Thoracic aorta (tissue), 2 donors: ENCODE data around the gene PDHA1. TPM values are rescaled to one million over a fixed set of nuclear protein-coding genes. Genes with fewer than 3 reads are reported as not detected.

Experiments
- ATAC-seq: fragments of 150-250 bp; one replicate; pipeline ENCODE4 v1.8.0; 2017; ENCODE audit warnings: low read depth; ENCODE audit not compliant: insufficient number of reproducible peaks, low FRiP score
- DNase-seq: peaks from one replicate; pipeline ENCODE4 v3.0.0-alpha.2; 2020; ENCODE audit warnings: low spot score
- H3K27ac ChIP-seq, 2 donors: fragments of 200-600 bp; sonication (generic); 1 replicate in 1 of 2; 2 replicates in 1 of 2; pipeline ENCODE4 v1.5.1; 2016; ENCODE audit warnings: mild to moderate bottlenecking in 2 of 2, moderate library complexity in 2 of 2
- H3K27me3 ChIP-seq: fragments of 200-600 bp; sonication (generic); replicated peaks from 2 replicates; pipeline ENCODE4 v1.6.0; 2016; ENCODE audit warnings: mild to moderate bottlenecking; ENCODE audit not compliant: insufficient read depth
- H3K36me3 ChIP-seq: fragments of 200-600 bp; sonication (generic); one replicate; pipeline ENCODE4 v1.5.1; 2016
- H3K4me1 ChIP-seq, 2 donors: fragments of 200-600 bp; sonication (generic); 1 replicate in 1 of 2; 2 replicates in 1 of 2; pipeline versions ENCODE4 v1.5.1 to v1.6.0; 2016; ENCODE audit warnings: low read depth in 2 of 2, mild to moderate bottlenecking in 1 of 2; ENCODE audit not compliant: control insufficient read depth in 1 of 2
- H3K4me3 ChIP-seq: fragments of 200-600 bp; sonication (generic); 2 replicates; pipeline ENCODE4 v1.5.1; 2016; ENCODE audit warnings: mild to moderate bottlenecking
- H3K9me3 ChIP-seq: fragments of 200-600 bp; sonication (generic); 2 replicates; pipeline ENCODE4 v1.5.1; 2016
- total RNA-seq, 2 donors: library from RNA; depleted of rRNA; stranded (reverse); fragments of >200 nt; gene quantifications; one replicate each; pipeline versions ENCODE4 v1.1.0 to v1.2.3, GENCODE V29; 2016
- TF ChIP-seq, protein P1 (sequence below): fragments of 200-600 bp; sonication (generic); IDR thresholded peaks from one replicate; pipeline ENCODE4 v1.5.1; 2019; ENCODE audit warnings: antibody characterized with exemption

Gene PDHA1
- 100 to 1,000 TPM in 1 of 2 donors, 10 to 100 TPM in 1; 47.8 to 102 TPM for total RNA-seq

DNA sequence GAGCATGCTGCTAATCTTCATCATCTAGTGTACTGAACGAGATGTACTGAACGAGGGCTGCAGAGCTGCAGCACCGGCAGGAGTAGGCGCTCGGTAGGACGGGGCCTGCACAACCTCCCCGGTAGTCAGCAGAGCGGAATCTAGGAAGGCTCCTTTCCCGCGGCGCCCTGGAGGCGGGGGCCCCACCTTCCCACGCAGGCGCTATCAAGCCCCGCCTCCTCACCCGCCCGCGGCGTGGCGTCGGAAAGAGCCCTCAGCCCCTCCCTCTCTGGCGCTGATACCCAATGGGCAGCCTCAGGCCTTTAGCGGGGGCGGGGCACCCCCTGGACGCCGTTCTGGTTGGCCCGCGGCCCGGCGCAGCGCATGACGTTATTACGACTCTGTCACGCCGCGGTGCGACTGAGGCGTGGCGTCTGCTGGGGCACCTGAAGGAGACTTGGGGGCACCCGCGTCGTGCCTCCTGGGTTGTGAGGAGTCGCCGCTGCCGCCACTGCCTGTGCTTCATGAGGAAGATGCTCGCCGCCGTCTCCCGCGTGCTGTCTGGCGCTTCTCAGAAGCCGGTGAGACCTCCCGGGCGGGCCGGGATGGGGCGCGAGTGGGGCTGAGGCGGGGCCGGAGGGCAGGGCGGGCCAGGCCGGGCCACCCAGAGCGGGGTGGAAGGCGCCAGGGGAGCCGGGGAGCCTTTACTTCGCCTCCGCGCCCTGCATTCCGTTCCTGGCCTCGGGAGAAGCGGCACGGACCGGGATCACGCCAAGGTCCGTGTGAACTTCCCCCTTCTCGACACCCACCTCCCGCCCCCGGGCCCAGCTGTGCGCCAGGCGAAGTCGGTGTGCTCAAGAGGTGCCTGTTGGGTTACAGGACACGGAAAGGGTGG, at the start of gene PDHA1:
PDHA1 (plus strand) TSS at position 393 of the 874 bp plus-strand sequence; CDS start at position 504, 111 bp downstream.
- Histone ChIP-seq H3K4me1 (peaks cover 0 to 7% of the 10 kb centered on the region in 2 donors), H3K27ac (peak within 1 kb of the TSS; percentile 79), H3K27me3 (no peaks in the 10 kb centered on the region), H3K4me3 (peak within 1 kb of the TSS; percentile 81), H3K9me3 (no peaks in the 10 kb centered on the region), H3K36me3 (no peaks in the 10 kb centered on the region)
- TF ChIP-seq, protein P1, sequence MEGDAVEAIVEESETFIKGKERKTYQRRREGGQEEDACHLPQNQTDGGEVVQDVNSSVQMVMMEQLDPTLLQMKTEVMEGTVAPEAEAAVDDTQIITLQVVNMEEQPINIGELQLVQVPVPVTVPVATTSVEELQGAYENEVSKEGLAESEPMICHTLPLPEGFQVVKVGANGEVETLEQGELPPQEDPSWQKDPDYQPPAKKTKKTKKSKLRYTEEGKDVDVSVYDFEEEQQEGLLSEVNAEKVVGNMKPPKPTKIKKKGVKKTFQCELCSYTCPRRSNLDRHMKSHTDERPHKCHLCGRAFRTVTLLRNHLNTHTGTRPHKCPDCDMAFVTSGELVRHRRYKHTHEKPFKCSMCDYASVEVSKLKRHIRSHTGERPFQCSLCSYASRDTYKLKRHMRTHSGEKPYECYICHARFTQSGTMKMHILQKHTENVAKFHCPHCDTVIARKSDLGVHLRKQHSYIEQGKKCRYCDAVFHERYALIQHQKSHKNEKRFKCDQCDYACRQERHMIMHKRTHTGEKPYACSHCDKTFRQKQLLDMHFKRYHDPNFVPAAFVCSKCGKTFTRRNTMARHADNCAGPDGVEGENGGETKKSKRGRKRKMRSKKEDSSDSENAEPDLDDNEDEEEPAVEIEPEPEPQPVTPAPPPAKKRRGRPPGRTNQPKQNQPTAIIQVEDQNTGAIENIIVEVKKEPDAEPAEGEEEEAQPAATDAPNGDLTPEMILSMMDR = no peak
- ATAC-seq (peak; percentile 89), DNase-seq (peak; percentile 54)

- Histone ChIP-seq H3K27me3 (no peaks in the 10 kb centered on the region), H3K9me3 (no peaks in the 10 kb centered on the region), H3K4me1 (peaks cover 0 to 5% of the 10 kb centered on the region in 2 donors), H3K4me3 (peak overlapping the region; percentile 38), H3K36me3 (no peaks in the 10 kb centered on the region), H3K27ac (peak overlapping the region in 1 of 2 donors; percentile 66)
- ATAC-seq (peak; percentile 89), DNase-seq (peak; percentile 51)
- TF ChIP-seq, protein P1 = no peak
Measured at GRCh38 chrX:19303256-19303880, 40.4 kb upstream of the PDHA1 start.

DNA sequence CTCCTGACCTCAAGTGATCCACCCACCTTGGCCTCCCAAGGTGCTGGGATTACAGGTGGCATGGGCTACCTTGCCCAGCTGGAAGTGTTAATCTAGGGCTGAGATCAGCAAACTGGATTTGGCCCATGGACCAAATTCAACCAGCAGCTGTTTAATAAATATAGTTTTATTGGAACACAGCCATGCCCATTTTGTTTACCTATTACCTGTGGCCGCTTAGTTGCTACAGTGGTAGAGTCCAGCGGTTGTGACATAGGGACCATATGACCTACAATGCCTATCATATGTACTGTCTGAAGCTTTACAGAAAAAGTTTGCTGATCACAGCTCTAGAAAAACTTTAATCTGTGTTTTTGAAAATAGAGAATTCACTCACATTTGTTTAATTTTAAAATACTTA, 17.2 kb upstream of the PDHA1 start:
- no peaks in the 10 kb centered on the region for H3K27me3 ChIP-seq
- H3K9me3 ChIP-seq = no peaks in the 10 kb centered on the region
- DNase-seq (no peak), ATAC-seq (no peak)
- no peak overlapping the region for H3K27ac ChIP-seq
- H3K36me3 ChIP-seq = no peaks in the 10 kb centered on the region
- no peaks in the 10 kb centered on the region for H3K4me1 ChIP-seq
- no peak overlapping the region for H3K4me3 ChIP-seq
- TF ChIP-seq, protein P1 = no peak

- no peaks in the 10 kb centered on the region for H3K9me3 ChIP-seq
- DNase-seq = no peak
- no peak for ATAC-seq
- no peak overlapping the region for H3K27ac ChIP-seq
- no peaks in the 10 kb centered on the region for H3K36me3 ChIP-seq
- no peaks in the 10 kb centered on the region for H3K27me3 ChIP-seq
- TF ChIP-seq, protein P1 = no peak
- no peak overlapping the region for H3K4me3 ChIP-seq
- H3K4me1 ChIP-seq = no peaks in the 10 kb centered on the region
Measured at GRCh38 chrX:19331831-19332230, 11.9 kb upstream of the PDHA1 start.

GRCh38 chrX:19332983-19333382, 10.7 kb upstream of the PDHA1 start:
- TF ChIP-seq, protein P1 = no peak
- DNase-seq (no peak), ATAC-seq (no peak)
- no peaks in the 10 kb centered on the region for H3K9me3 ChIP-seq
- H3K27me3 ChIP-seq = no peaks in the 10 kb centered on the region
- no peak overlapping the region for H3K4me3 ChIP-seq
- no peaks in the 10 kb centered on the region for H3K36me3 ChIP-seq
- H3K4me1 ChIP-seq = no peaks in the 10 kb centered on the region
- H3K27ac ChIP-seq = no peak overlapping the region
